ENCODE measurements around the gene ASS1.

The ASS1 gene

GRCh38 chr9:130425741-130426466, 18.9 kb upstream of the ASS1 start:
- no peak for DNase-seq
- TF ChIP-seq GATA1 (IDR thresholded peaks at IDR 0.05; ENCODE audit: low read depth, low read length) (no peak), POLR2A (IDR thresholded peaks at IDR 0.05; ENCODE audit: low read length) (no peak)

- TF ChIP-seq POLR2A (IDR thresholded peaks at IDR 0.05; ENCODE audit: low read length), result no peak
- TF ChIP-seq GATA1 (IDR thresholded peaks at IDR 0.05; ENCODE audit: low read depth, low read length), result no peak
- no peak for DNase-seq
Measured at GRCh38 chr9:130426467-130426773, 18.3 kb upstream of the ASS1 start.

GRCh38 chr9:130426883-130427282, 17.9 kb upstream of the ASS1 start:
- no peak for DNase-seq
- TF ChIP-seq GATA1 (IDR thresholded peaks at IDR 0.05; ENCODE audit: low read depth, low read length) (no peak), POLR2A (IDR thresholded peaks at IDR 0.05; ENCODE audit: low read length) (no peak)

- TF ChIP-seq POLR2A (IDR thresholded peaks at IDR 0.05; ENCODE audit: low read length) (no peak), GATA1 (IDR thresholded peaks at IDR 0.05; ENCODE audit: low read depth, low read length) (no peak)
- no peak for DNase-seq
Measured at GRCh38 chr9:130427326-130427725, 17.4 kb upstream of the ASS1 start.

- no peak for DNase-seq
Measured at GRCh38 chr9:130428086-130428665, 16.6 kb upstream of the ASS1 start.

GRCh38 chr9:130429381-130429780, 15.4 kb upstream of the ASS1 start:
- no peak for TF ChIP-seq POLR2A (IDR thresholded peaks at IDR 0.05; ENCODE audit: low read length)
- TF ChIP-seq GATA1 (IDR thresholded peaks at IDR 0.05; ENCODE audit: low read depth, low read length), result no peak
- no peak for DNase-seq

More at GRCh38 chr9:130428086-130428665, 16.6 kb upstream of the ASS1 start:
- TF ChIP-seq GATA1 (IDR thresholded peaks at IDR 0.05; ENCODE audit: low read depth, low read length) (no peak), POLR2A (IDR thresholded peaks at IDR 0.05; ENCODE audit: low read length) (no peak)

- no peak for DNase-seq
Measured at GRCh38 chr9:130429831-130430230, 14.9 kb upstream of the ASS1 start.

GRCh38 chr9:130430232-130430631, 14.5 kb upstream of the ASS1 start:
- no peak for TF ChIP-seq POLR2A (IDR thresholded peaks at IDR 0.05; ENCODE audit: low read length)
- TF ChIP-seq GATA1 (IDR thresholded peaks at IDR 0.05; ENCODE audit: low read depth, low read length), result no peak

More at GRCh38 chr9:130429831-130430230, 14.9 kb upstream of the ASS1 start:
- TF ChIP-seq GATA1 (IDR thresholded peaks at IDR 0.05; ENCODE audit: low read depth, low read length) (no peak), POLR2A (IDR thresholded peaks at IDR 0.05; ENCODE audit: low read length) (no peak)

GRCh38 chr9:130430734-130431535, 13.8 kb upstream of the ASS1 start:
- DNase-seq, result no peak
- TF ChIP-seq GATA1 (IDR thresholded peaks at IDR 0.05; ENCODE audit: low read depth, low read length), result no peak
- TF ChIP-seq POLR2A (IDR thresholded peaks at IDR 0.05; ENCODE audit: low read length), result no peak

More at GRCh38 chr9:130430232-130430631, 14.5 kb upstream of the ASS1 start:
- no peak for DNase-seq

GRCh38 chr9:130431536-130432303, 13.0 kb upstream of the ASS1 start:
- DNase-seq, result no peak
- TF ChIP-seq POLR2A (IDR thresholded peaks at IDR 0.05; ENCODE audit: low read length) (no peak), GATA1 (IDR thresholded peaks at IDR 0.05; ENCODE audit: low read depth, low read length) (no peak)

- DNase-seq, result no peak
- no peak for TF ChIP-seq GATA1 (IDR thresholded peaks at IDR 0.05; ENCODE audit: low read depth, low read length)
- no peak for TF ChIP-seq POLR2A (IDR thresholded peaks at IDR 0.05; ENCODE audit: low read length)
Measured at GRCh38 chr9:130432362-130432761, 12.4 kb upstream of the ASS1 start.

- TF ChIP-seq POLR2A (IDR thresholded peaks at IDR 0.05; ENCODE audit: low read length), result no peak
- no peak for DNase-seq
Measured at GRCh38 chr9:130432796-130433167, 12.0 kb upstream of the ASS1 start.

GRCh38 chr9:130433168-130433946, 11.4 kb upstream of the ASS1 start:
- TF ChIP-seq GATA1 (IDR thresholded peaks at IDR 0.05; ENCODE audit: low read depth, low read length), result no peak
- TF ChIP-seq POLR2A (IDR thresholded peaks at IDR 0.05; ENCODE audit: low read length), result no peak
- peak; percentile 48 to 54 for DNase-seq
